ENCODE results near the gene EMP3. TPM values are rescaled to one million over a fixed set of nuclear protein-coding genes. Genes with fewer than 3 reads are reported as not detected.
"Not testable (repeated sequence)": the region's sequence is repeated elsewhere in the genome, so short reads cannot be mapped to it uniquely, and the experiment has no call there.

The EMP3 gene
- total and polyA plus RNA-seq, 11 donors: 17.7 to 105 (median 60.5) TPM

- intact Hi-C loops (cut with DNase I): loop anchor here in 1 of 10 donors (5.0 kb wide), 1 partner anchor 37 kb away; the partner anchor contains the start of gene ZNF114
- Histone ChIP-seq H3K27ac (peak overlapping the region in 7 of 12 donors; percentile 55 to 71 (median 67)), H3K9me3 (no peaks in the 10 kb centered on the region), H3K4me3 (no peak overlapping the region), H3K36me3 (no peaks in the 10 kb centered on the region), H3K4me1 (peaks cover 0 to 26% (median 15%) of the 10 kb centered on the region in 12 donors), H3K27me3 (no peaks in the 10 kb centered on the region)
- ATAC-seq (peak in 3 of 4 donors; percentile 23 to 55 (median 31)), DNase-seq (no peak)
- TF ChIP-seq CTCF (IDR thresholded peaks at IDR 0.05) (peak in 6 of 12 donors; percentile 10 to 26 (median 15)), POLR2A (IDR thresholded peaks at IDR 0.05) (no peak)
- WGBS, 4 donors: 60 to 76% (median 63%) methylated on average over 20 to 22 of the region's 22 CpGs
Observed at GRCh38 chr19:48308631-48309586, 16.4 kb upstream of the EMP3 start.

GRCh38 chr19:48309731-48310130, 15.6 kb upstream of the EMP3 start:
- not testable (repeated sequence) for H3K9me3 ChIP-seq, H3K27me3 ChIP-seq, H3K36me3 ChIP-seq, DNase-seq, H3K4me3 ChIP-seq
- peak in 1 of 12 donors; percentile 1 for TF ChIP-seq CTCF (IDR thresholded peaks at IDR 0.05)
- Histone ChIP-seq H3K4me1 (peaks cover 0 to 26% (median 15%) of the 10 kb centered on the region in 12 donors), H3K27ac (peak overlapping the region in 10 of 12 donors; percentile 53 to 76 (median 67))
- 47 to 65% (median 57%) methylated on average over 5 of the region's 5 CpGs for WGBS, 4 donors
- intact Hi-C loops (cut with DNase I): loop anchor here in 5 of 10 donors (5.0 to 10.0 kb wide), 2 partner anchors 37 to 275 kb away; partner anchors contain the start of gene ZNF114 (in 1 of the 5)
- ATAC-seq: peak in 1 of 4 donors; percentile 18

- Histone ChIP-seq H3K36me3 (no peaks in the 10 kb centered on the region), H3K4me1 (peaks cover 0 to 26% (median 15%) of the 10 kb centered on the region in 12 donors), H3K9me3 (no peaks in the 10 kb centered on the region), H3K4me3 (no peak overlapping the region), H3K27ac (peak overlapping the region in 10 of 12 donors; percentile 53 to 76 (median 67)), H3K27me3 (no peaks in the 10 kb centered on the region)
- DNase-seq: peak in 2 of 5 donors; percentile 52 to 60
- intact Hi-C loops (cut with DNase I): loop anchor here in 4 of 10 donors (10.0 kb wide), 1 partner anchor 275 kb away; no protein-coding TSS in a partner anchor
- WGBS, 4 donors: 19 to 31% (median 28%) methylated on average over 7 of the region's 7 CpGs
- TF ChIP-seq POLR2A (IDR thresholded peaks at IDR 0.05) (no peak), CTCF (IDR thresholded peaks at IDR 0.05) (no peak)
- ATAC-seq: peak; percentile 38 to 85 (median 65)
Observed at GRCh38 chr19:48310227-48310626, 15.1 kb upstream of the EMP3 start.

- no peak for DNase-seq
- Histone ChIP-seq H3K4me3 (no peak overlapping the region), H3K9me3 (no peaks in the 10 kb centered on the region), H3K27ac (peak overlapping the region in 4 of 12 donors; percentile 65 to 68 (median 66)), H3K36me3 (no peaks in the 10 kb centered on the region), H3K27me3 (no peaks in the 10 kb centered on the region), H3K4me1 (peaks cover 0 to 26% (median 15%) of the 10 kb centered on the region in 12 donors)
- TF ChIP-seq CTCF (IDR thresholded peaks at IDR 0.05) (no peak), POLR2A (IDR thresholded peaks at IDR 0.05) (no peak)
- intact Hi-C loops (cut with DNase I): loop anchor here in 4 of 10 donors (10.0 kb wide), 1 partner anchor 273 kb away; no protein-coding TSS in a partner anchor
- no peak for ATAC-seq
- 96 to 100% (median 97%) methylated on average over 11 of the region's 11 CpGs for WGBS, 4 donors
Observed at GRCh38 chr19:48311384-48311783, 14.0 kb upstream of the EMP3 start.

All from heart left ventricle (tissue), 16 donors.